Heart left ventricle (tissue), 13 donors: ENCODE data around the gene SPECC1L.

ENCODE experiments used
- POLR2A ChIP-seq, 2 donors: fragments of 450-650 bp; IDR thresholded peaks; one replicate each; pipeline ENCODE4 v1.6.1; 2017; ENCODE audit warnings: antibody characterized with exemption in 2 of 2, mild to moderate bottlenecking in 2 of 2, moderate library complexity in 2 of 2
- TF ChIP-seq, protein P1 (sequence below), 12 donors: fragments of 200-600 bp; sonication (generic) in 4 of 12; IDR thresholded peaks; one replicate each; pipeline versions ENCODE4 v1.5.0 to v1.8.0; 2018 to 2022; ENCODE audit warnings: antibody characterized with exemption in 12 of 12, mild to moderate bottlenecking in 5 of 12
- donor health status: ischemic (EF 13 %, LVEDD 7.1; RV severe dilation, severe dysfunction).
- donor health status: DM: no; HTN: yes; CAD: no.
- donor health status: DM: no; HTN: no; CAD: no.
- donor health status: ischemic (EF 25% LVEDD 6.9; RV normal size, moderate dysfunction).
- donor health status: ischemic (EF 25% LVEDD 5.7; RV mildly dilated, moderate dysfunction).
- donor health status: ischemic (EF 35%, LVEDD 5.7; RV mildly dilated, moderate dysfunction).
- donor health status: nonischemic (EF 11% LVEDD 7.7; RV severe dilation, severe dysfunction).
- donor health status: DM: yes; HTN: yes; CAD: no.
- donor health status: PGD.
- donor health status: ischemic (EF 29% LVEDD 5.4; RV normal size, mild dysfunction).
- donor health status: nonischemic (EF 23%, LVEDD 6.1; RV moderate dilation, normal function).

- no peak for TF ChIP-seq POLR2A (IDR thresholded peaks at IDR 0.05)
- TF ChIP-seq, protein P1, sequence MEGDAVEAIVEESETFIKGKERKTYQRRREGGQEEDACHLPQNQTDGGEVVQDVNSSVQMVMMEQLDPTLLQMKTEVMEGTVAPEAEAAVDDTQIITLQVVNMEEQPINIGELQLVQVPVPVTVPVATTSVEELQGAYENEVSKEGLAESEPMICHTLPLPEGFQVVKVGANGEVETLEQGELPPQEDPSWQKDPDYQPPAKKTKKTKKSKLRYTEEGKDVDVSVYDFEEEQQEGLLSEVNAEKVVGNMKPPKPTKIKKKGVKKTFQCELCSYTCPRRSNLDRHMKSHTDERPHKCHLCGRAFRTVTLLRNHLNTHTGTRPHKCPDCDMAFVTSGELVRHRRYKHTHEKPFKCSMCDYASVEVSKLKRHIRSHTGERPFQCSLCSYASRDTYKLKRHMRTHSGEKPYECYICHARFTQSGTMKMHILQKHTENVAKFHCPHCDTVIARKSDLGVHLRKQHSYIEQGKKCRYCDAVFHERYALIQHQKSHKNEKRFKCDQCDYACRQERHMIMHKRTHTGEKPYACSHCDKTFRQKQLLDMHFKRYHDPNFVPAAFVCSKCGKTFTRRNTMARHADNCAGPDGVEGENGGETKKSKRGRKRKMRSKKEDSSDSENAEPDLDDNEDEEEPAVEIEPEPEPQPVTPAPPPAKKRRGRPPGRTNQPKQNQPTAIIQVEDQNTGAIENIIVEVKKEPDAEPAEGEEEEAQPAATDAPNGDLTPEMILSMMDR (IDR thresholded peaks at IDR 0.05) = no peak
Measured at GRCh38 chr22:24419475-24419850, 148.8 kb downstream of the SPECC1L start.
